CD4-positive, alpha-beta T cell treated with Interleukin-10 for 1 hour (primary cell): ENCODE results near the gene FEM1A.
"Not testable (repeated sequence)": the region's sequence is repeated elsewhere in the genome, so short reads cannot be mapped to it uniquely, and the experiment has no call there.

ENCODE experiments used
- DNase-seq: peaks from one replicate; pipeline ENCODE4 v3.0.0-alpha.2; 2020

Gene FEM1A, protein sequence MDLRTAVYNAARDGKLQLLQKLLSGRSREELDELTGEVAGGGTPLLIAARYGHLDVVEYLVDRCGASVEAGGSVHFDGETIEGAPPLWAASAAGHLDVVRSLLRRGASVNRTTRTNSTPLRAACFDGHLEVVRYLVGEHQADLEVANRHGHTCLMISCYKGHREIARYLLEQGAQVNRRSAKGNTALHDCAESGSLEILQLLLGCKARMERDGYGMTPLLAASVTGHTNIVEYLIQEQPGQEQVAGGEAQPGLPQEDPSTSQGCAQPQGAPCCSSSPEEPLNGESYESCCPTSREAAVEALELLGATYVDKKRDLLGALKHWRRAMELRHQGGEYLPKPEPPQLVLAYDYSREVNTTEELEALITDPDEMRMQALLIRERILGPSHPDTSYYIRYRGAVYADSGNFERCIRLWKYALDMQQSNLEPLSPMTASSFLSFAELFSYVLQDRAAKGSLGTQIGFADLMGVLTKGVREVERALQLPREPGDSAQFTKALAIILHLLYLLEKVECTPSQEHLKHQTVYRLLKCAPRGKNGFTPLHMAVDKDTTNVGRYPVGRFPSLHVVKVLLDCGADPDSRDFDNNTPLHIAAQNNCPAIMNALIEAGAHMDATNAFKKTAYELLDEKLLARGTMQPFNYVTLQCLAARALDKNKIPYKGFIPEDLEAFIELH

DNA sequence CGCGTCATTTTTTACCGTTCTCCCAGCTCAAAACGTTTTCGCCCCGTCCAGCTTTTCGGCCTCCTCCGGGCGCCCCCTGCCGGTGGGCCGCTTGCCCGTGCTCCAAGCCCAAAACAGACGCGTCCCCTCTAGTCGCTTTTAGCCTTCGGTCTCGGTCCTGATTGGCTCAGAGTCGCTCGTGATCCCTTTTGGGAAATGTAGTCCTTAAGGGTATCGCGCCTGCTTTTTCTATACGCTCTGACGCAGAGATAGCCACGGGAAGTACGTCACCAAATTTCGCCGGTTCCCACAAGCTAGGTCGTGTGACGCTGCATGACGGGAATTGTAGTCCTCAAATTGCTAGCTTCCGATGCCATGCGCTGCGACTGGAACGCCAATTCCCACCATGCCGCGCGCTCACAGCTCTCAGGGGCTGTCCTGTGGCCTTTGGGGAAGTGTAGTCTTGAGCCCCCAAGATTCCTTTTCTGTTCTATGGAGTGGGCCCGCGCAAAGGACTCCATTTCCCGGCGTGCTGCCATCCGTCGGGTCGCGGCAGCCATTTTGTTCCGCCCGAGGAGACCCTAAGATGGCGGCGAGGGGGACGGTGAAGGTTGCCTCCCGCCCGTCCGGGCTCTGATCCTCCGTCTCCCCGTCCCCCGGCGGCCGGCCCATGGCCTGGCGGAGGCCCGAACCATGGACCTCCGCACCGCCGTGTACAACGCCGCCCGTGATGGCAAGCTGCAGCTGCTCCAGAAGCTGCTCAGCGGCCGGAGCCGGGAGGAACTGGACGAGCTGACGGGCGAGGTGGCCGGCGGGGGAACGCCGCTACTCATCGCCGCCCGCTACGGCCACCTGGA is at the start of gene FEM1A:
Gene FEM1A (plus strand): TSS at position 552 of the 836 bp plus-strand sequence. CDS start 121 bp downstream, at position 673.
- peak; percentile 100 for DNase-seq

DNA sequence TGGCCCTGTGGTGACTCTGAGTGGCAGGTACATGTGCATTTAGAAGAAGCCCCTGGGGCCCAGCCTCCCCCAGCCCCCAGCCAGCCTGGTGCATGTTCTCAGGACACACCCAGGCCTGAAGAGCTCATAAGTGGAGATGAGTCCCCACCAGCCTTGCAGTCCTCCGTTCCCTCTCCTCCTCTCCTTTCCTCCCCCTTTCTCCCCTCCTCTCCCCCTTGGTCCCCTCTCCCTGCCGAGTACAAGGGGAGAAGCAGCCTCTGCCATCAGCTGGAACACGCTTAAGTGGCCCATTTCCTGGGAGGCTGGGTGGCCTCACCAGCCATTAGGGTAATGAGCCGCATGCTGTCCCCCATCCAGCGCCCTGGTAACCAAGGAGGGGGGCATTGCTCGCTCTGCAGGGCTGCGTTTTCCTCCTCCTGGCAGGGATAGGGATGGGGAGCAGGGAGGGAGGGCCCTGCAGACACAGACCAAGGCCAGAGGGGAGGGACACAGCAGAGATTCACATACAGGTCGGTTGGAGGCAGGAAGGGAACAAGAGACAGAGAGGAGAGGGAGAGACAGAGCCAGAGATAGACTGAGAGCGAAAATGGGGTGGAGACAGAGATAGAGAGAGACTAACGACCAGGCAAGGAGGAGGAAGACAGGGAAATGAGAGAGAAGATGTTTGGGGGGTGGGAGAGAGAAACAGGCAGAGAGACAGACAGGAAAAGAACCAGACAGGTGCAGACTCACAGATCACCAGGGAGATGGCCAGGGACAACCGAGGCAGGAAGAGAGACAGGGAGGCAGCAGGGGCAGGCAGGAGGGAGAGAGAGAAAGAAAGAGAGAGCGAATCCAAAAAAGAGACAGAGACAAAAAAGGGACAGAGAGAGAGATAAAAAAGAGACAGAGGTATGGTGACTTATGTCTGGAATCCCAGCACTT is 48.5 kb upstream of the FEM1A start:
- DNase-seq, result no peak

DNA sequence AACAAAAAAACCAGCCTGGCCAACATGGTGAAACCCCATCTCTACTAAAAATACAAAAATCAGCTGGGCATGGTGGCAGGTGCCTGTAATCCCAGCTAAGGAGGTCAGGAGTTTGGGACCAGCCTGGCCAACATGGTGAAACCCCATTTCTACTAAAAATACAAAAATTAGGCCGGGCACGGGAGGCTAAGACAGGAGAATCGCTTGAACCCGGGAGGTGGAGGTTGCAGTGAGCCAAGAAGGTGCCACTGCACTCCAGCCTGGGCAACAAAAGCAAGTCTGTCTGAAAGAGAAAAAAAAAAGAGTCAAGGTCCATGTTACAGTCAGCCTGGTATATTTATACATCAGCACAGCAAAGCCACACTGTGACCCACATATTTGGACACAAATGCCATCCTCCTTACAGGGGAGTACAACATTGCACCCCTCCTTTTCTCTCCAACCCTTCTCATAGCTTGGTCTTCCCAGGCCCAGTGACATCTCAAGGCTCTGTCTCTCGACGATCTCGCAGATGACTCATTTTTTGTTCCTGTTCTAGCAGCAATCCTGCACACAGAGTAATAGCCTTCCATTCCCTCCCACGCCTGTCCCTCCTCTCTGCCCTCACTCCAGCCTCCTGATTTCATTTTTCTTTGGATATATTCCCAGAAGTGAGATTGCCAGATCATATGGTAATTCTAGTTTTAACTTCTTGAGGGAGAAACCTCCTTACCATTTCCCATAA is 46.9 kb upstream of the FEM1A start:
- no peak for DNase-seq

DNA sequence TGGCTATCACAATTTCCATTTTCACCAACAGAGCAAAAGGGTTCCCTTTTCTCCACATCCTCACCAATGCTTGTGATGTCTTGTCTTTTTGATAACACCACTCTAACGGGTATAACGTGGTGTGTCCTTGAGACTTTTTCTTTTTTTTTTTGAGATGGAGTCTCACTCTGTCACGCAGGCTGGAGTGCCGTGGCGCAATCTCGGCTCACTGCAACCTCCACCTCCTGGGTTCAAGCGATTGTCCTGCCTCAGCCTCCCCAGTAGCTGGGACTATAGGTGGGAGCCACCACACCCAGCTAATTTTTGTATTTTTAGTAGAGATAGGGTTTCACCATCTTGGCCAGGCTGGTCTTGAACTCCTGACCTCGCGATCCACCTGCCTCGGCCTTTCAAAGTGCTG is 46.4 kb upstream of the FEM1A start:
- not testable (repeated sequence) for DNase-seq

DNA sequence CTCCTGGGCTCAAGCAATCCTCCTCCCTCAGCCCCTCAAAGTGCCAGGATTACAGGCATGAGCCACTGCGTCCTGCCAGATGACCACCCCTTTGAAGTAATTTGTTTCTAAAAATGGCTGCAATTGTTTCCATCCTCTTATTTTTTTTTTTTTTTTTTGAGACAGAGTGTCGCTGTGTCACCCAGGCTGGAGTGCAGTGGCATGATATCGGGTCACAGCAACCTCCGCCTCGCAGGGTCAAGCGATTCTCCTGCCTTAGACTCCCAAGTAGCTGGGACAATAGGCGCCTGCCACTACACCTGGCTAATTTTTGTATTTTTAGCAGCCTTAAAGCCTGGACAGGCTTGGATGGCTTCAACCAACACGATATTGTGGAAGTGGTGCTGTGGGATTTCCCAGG is 45.5 kb upstream of the FEM1A start:
- DNase-seq, result no peak

DNA sequence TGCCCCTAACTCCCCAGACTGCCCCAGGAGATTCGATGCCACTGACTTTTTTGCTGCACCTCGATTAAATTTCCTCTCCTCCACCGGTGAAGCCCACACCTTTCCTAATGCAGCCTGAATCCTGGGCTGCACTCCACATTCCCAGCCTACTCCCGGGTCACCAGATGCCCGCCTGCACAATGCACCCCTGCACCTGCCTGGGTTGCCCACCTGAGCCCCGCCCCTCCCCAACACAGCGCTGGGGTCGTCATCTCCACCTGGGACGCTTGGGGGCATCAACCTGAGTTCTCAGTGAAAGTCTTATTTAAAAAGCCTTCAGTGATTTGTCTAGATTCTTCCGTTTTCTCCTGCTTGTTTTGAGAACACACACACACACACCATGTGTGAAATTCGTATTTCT is 43.3 kb upstream of the FEM1A start:
- DNase-seq, result no peak

DNA sequence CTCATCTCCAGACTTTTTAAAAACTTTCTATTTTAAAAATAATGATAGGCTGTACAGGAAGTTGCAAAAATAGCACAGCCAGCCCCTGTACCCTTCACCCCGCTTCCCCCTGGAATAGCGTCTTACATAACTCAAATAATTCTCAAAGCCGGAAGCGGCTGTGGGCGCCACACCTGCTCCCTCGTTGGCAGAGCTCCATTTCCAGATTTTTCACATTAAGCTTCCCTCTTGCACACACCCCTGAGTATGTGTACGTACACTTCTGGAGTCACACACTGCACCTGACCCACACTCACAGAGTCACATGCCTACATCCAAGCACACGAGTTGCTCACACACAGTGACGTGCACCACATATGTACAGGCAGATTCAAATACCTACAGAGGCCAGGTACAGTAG is 42.9 kb upstream of the FEM1A start:
- DNase-seq, result no peak

DNA sequence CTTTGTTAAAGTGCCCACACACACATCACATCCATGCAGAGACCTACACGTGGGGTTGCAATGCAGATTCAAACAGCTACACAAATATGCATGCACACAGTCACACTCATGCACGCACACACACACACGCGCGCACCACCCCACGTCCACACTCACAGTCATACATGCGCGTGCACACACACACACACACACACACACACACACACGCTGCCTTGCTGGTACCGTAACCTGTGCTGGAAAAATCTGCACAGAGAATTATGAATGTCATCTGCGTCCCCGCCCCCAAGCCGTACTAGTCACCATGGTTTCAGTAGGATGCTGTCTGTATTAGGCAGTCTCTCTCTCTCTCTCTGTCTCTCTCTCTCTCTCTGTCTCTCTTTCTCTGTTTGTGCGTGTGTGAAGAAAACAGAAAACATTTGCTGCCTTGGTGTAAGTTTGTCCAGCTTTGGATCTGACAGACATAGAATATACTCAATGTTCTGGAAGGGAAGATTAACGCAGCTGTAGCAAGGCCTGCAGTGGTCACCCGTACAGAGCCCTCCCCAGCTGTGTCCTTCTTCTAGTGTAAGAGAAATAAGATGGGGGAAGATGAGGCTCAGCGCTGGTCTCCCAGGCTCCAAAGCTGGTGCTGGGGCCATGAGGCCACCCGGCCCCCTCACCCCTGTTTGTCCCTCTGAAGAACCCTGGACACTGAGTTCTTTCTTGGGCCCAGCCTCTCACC is 41.5 kb upstream of the FEM1A start:
- no peak for DNase-seq

DNA sequence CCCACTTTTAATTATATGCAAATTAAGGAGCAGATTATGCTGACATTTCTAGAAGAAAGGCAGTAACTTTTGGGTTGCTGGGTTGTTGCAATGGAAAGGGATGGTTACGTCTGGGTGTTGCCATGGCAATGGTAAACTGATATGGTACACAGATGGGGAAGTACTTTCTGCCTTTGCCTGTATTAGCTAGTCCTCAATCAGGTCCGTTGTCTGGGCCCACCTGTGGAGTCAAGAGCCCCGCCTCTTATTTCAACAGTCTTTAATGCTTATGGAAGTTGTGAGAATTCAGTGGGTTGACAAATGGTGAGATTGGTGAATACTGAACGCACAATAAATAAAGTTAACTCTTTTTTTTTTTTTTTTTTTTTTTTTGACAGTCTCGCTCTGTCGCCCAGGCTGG is 37.3 kb upstream of the FEM1A start:
- DNase-seq, result no peak

DNA sequence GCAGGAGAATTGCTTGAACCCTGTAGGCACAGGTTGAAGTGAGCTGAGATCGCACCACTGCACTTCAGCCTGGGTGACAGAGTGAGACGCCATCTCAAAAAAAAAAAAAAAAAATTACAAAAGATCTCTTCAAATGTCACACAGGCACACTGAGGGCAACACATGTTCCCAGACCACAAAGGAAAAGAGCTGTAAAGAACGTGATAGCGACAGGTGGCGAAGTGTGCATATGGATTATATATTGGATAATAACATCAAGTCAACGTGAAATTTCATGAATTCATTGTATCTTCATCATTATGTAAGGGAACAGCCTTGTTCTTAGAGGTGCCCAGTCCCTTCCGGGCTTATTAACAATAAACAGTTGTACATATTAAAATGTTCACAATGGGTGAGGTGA is 36.1 kb upstream of the FEM1A start:
- no peak for DNase-seq

DNA sequence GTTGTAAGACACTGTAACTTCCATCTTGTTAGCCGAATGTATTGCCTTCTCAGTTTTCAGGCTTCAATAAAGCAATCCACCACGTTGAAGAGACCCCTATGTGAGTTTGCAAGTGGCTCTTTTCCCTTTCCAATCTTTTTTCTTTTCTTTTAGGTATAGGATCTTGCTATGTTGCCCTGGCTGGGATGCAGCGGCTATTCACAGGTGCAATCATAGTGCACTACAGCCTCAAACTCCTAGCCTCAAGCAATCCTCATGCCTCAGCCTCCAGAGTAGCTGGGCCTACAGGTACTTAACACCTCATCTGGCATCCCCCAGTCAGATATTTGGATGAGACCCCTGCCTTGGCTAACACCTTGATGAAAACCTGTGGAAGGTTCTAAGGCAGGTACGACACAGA is 33.5 kb upstream of the FEM1A start:
- no peak for DNase-seq

DNA sequence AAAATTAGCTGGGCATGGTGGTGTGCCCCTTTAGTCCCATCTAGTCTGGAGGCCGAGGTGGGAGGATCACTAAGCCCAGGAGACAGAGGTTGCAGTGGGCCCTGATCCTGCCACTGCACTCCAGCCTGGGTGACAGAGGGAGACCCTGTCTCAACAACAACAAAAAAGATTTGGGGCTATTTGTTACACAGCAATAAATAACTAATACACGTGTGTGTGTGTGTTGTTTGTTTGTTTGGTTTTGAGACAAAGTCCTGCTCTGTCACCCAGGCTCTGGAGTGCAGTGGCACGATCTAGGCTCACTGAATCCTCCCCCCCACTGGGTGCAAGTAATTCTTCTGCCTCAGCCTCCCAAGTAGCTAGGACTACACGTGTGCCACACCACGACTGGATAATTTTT is 32.9 kb upstream of the FEM1A start:
- no peak for DNase-seq

DNA sequence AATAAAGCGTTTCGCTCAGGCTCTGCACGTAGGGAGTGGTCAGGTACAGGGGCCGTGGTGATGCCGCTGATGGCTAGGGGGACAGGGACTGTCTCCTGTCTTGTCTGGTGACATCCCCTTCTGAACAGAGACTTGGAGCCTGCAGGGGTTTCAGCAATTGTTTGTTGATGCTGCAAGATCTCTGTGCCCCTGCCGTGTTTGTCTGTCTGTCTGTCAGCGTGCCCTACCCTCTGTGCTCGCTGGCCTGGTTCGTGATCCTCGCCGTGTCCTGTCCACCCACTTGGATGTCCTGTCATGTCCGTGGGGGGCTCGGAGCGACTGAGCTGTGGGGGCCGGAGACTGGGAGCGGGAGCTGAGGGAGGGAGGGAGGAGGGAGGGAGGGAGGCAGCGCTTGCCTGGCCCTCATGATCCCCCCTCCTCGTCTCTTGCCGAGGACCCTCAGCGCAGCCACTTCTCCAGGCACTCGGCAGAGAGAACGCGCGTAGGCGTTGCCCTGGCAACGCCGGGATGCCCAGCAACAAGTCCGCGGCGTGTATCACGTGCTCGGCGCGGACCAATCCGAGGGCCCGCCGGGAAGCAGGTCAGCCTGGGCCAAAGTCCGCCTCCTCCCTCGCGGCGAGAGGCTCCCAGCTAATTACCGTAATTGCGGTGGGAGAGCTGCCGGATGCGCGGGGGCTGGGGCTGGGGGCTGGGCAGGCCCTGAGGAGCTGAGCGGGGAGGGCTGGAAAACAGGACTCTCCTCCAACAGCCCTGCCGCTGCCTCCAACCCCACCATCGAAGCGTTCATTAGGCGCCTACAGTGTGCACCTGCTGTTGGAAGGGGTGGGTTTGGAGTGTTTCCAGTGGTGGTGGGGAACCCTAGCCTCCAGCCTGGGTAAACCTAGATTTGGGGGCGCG is 31.9 kb upstream of the FEM1A start:
- DNase-seq, result peak; percentile 74

DNA sequence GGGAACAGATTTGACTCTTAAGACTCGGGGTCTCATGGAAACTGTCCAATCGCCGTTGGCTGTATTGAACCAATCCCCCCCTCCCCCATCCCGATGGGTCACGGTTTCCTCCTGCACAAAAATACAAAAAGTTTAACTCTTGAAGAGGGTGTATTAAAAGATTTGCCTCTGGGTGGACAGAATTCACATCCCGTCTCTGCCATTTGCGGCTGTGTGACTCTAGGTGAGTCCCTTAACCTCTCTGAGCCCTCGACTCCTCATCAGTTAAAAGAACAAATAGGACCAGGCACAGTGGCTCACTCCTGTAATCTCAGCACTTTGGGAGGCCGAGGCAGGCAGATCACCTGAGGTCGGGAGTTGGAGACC is 31.3 kb upstream of the FEM1A start:
- no peak for DNase-seq

DNA sequence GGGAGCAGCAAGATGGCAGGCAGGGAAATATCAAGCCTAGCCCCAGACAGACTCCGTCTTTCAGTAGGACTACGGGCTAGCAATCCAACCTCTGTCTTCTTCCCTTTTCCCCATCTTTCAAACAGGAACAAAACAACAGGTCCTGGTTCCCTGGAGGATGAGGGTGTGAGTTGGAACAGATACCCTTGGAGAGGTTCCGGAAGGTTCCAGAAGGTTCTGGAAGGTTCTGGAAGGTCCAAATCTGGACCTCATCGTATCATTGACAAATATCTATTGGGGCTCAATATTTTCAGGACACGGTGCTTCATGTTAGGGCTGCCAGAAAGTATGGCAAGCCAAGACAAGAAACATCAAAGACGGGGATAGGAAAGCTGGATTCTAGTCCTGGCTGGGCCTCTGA is 28.5 kb upstream of the FEM1A start:
- no peak for DNase-seq

DNA sequence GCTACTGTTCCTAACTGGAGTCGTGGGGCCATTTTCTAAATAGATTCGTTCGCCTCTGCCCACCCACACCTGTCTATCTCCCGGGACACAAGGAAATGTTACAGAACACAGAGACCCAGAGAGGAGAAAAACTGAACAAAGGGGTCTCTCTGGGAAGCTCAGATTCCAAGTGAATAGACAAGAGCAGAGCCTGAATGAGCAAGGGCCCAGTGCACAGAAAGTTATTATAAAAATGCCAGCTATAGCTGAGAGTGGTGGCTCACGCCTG is 27.2 kb upstream of the FEM1A start:
- DNase-seq, result no peak

DNA sequence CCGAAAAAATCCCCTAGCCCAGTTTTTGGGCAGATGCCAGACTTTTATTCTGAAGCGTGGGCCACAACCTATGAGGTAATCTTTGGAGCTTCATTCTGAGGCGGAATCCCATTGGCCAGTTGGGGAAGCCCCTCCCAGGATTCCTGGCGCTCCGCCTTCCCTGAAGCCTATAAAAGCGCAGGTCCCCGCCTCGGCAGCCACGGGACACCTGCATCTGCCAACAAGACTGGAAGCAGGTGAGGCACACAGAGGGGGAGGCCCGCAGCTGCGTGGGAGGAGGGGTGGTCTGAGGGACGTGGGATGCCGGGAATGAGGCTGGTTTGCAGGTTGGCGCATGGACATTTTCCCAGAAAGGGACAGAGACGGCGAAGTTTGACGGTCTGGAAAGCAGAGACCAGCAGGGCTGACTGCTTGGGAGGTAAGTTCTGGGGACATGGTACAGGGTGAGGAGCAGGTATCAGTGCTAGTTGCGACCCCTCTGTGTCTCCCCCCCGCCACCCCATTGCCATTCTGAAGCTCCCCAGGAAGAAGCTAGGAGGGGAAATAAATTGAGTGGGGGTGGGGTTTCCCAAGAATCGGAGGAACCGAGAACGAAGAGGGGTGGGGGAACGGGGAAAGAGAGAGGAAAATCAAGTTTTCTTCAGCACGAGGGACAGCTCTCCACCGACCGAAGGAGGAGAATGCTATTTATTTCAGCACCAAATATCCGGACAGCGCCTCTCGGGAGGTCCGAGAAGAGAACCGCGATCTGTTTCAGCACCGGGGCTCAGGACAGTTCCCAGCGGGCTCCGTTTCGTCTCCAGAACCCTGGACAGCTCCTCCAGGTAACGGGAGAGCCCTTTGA is 22.4 kb upstream of the FEM1A start:
- DNase-seq, result peak; percentile 81

DNA sequence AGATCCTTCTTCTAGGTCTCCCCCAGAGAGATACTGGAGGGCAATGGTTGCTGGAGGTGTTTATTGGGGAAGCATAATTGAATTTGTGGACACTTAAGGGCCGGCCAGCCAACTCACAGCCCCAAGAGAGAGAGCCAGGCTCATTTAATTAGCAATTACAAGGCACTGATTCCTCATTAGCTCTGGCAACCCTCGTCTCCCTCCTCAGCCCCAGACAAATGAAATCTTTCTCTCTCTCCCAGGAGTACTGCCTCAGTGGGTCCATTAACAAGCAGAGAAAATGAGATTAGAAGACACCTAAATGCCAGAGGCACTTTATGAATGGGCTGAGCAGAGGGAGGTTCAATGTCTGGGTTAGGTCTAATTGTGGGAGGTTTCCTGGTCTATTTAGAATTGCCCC is 19.0 kb upstream of the FEM1A start:
- DNase-seq, result no peak

DNA sequence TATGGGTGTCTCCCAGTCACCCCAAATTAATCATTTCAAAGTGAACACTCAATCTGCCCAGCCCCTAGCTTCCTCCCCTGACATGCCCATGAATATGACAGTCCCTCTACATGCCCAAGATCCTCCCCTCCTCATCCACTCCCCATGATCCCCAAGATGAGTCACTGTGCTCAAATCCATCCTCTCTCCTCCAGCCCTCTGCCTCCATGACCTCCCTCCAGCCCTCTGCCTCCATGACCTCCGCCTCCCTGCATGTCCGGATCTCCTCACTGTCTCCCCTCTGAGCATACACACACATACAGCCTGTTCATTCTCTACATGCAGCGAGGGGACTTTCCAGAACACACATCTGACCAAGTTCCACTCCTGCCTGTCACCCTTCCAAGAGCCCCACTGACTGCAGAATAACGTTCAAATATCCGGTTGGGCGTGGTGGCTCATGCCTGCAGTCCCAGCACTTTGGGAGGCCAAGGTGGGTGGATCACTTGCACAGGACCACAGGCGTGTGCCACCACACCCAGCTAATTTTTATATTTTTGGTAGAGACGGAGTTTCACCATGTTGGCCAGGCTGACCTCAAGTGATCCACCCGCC is 18.4 kb upstream of the FEM1A start:
- DNase-seq, result no peak
